Testis (tissue), 3 donors: ENCODE data around the gene MYO1E. TPM values are rescaled to one million over a fixed set of nuclear protein-coding genes. Genes with fewer than 3 reads are reported as not detected.

Source experiments
- DNase-seq: peaks from one replicate; pipeline ENCODE4 v3.0.0-alpha.2; 2019
- H3K27ac ChIP-seq, 2 donors: fragments of 200-600 bp; sonication (generic); one replicate each; pipeline ENCODE4 v1.5.1; 2019
- H3K27me3 ChIP-seq: fragments of 200-600 bp; sonication (generic); one replicate; pipeline ENCODE4 v1.5.1; 2019
- H3K36me3 ChIP-seq: fragments of 200-600 bp; sonication (generic); one replicate; pipeline ENCODE4 v1.5.1; 2017; ENCODE audit warnings: low read depth; ENCODE audit errors: missing control alignments
- H3K4me1 ChIP-seq: fragments of 200-600 bp; sonication (generic); one replicate; pipeline ENCODE4 v1.5.1; 2019
- H3K4me3 ChIP-seq, 2 donors: fragments of 200-600 bp; sonication (generic); one replicate each; pipeline ENCODE4 v1.5.1; 2017 to 2019
- H3K9me3 ChIP-seq: fragments of 200-600 bp; sonication (generic); one replicate; pipeline ENCODE4 v1.5.1; 2017
- CTCF ChIP-seq, 3 experiments: fragments of 450-650 bp in 2 of 3; fragments of 200-600 bp in 1 of 3; sonication (generic) in 1 of 3; IDR thresholded peaks; one replicate each; pipeline ENCODE4 v1.5.1; 2016 to 2019; ENCODE audit warnings: antibody characterized with exemption in 3 of 3, mild to moderate bottlenecking in 2 of 3, moderate library complexity in 1 of 3
- POLR2A ChIP-seq: fragments of 450-650 bp; IDR thresholded peaks from one replicate; pipeline ENCODE4 v1.6.1; 2017; ENCODE audit warnings: antibody characterized with exemption, mild to moderate bottlenecking, moderate library complexity
- WGBS, 2 donors: methylation state at CpG; one replicate each; pipeline ENCODE4 v1.1.5; 2018; 5-methylcytosine and 5-hydroxymethylcytosine counted together
- intact Hi-C: fragments of 100-400 bp; cut with DNase I; formaldehyde crosslinking; loops from one replicate; pipeline ENCODE4 v1.15.1; 2023; ENCODE audit warnings: low total_unique reads
- polyA plus RNA-seq: library from polyadenylated mRNA; stranded (reverse); fragments of 350-450 nt; fragmentation: Illumina TruSeq; extraction: RNeasy Lipid Tissue Mini Kit (QIAGEN cat#74804); gene quantifications from one replicate; pipeline ENCODE4 v1.2.3, GENCODE V29; 2014; ENCODE audit warnings: low read depth, low replicate concordance; ENCODE audit not compliant: insufficient read depth
- total RNA-seq, 2 donors: library from RNA; depleted of rRNA; stranded (reverse); fragments of >200 nt; gene quantifications; one replicate each; pipeline ENCODE4 v1.2.3, GENCODE V29; 2016

MYO1E gene
- total and polyA plus RNA-seq, 3 donors from 2014 or later, result 14.3 to 23.4 (median 22.5) TPM

GRCh38 chr15:59191855-59192237 lies 180.8 kb downstream of the MYO1E start:
- Histone ChIP-seq H3K4me3 (no peak overlapping the region), H3K27me3 (no peaks in the 10 kb centered on the region), H3K27ac (no peak overlapping the region), H3K9me3 (no peaks in the 10 kb centered on the region), H3K36me3 (no peaks in the 10 kb centered on the region), H3K4me1 (no peaks in the 10 kb centered on the region)
- intact Hi-C loops, result no loop called here
- no peak for TF ChIP-seq POLR2A
- no peak for TF ChIP-seq CTCF (IDR thresholded peaks at IDR 0.05)
- WGBS, 2 donors, result 92% methylated on average over 6 of the region's 6 CpGs
- no peak for DNase-seq

- WGBS, 2 donors, result 87 to 90% methylated on average over 7 of the region's 7 CpGs
- H3K27me3 ChIP-seq, result no peaks in the 10 kb centered on the region
Observed at GRCh38 chr15:59190291-59190690, 182.4 kb downstream of the MYO1E start.

GRCh38 chr15:59189241-59189640 lies 183.4 kb downstream of the MYO1E start:
- intact Hi-C loops, result no loop called here
- no peak overlapping the region for H3K27ac ChIP-seq
- WGBS, 2 donors, result 92 to 96% methylated on average over 5 of the region's 5 CpGs

More at GRCh38 chr15:59190291-59190690, 182.4 kb downstream of the MYO1E start:
- H3K27ac ChIP-seq, result no peak overlapping the region
- no peaks in the 10 kb centered on the region for H3K36me3 ChIP-seq
- no peak overlapping the region for H3K4me3 ChIP-seq
- H3K9me3 ChIP-seq, result no peaks in the 10 kb centered on the region
- DNase-seq, result no peak
- intact Hi-C loops, result no loop called here
- no peaks in the 10 kb centered on the region for H3K4me1 ChIP-seq
- TF ChIP-seq POLR2A, result no peak
- no peak for TF ChIP-seq CTCF (IDR thresholded peaks at IDR 0.05)

GRCh38 chr15:59186501-59186900 lies 186.2 kb downstream of the MYO1E start:
- intact Hi-C loops, result no loop called here
- no peaks in the 10 kb centered on the region for H3K4me1 ChIP-seq
- 93 to 95% methylated on average over 4 of the region's 4 CpGs for WGBS, 2 donors
- H3K4me3 ChIP-seq, result no peak overlapping the region
- H3K27me3 ChIP-seq, result no peaks in the 10 kb centered on the region
- TF ChIP-seq CTCF (IDR thresholded peaks at IDR 0.05) (no peak), POLR2A (no peak)
- H3K9me3 ChIP-seq, result no peaks in the 10 kb centered on the region
- DNase-seq, result no peak
- H3K36me3 ChIP-seq, result no peaks in the 10 kb centered on the region
- no peak overlapping the region for H3K27ac ChIP-seq

More at GRCh38 chr15:59189241-59189640, 183.4 kb downstream of the MYO1E start:
- no peak for DNase-seq
- H3K36me3 ChIP-seq, result no peaks in the 10 kb centered on the region
- no peak overlapping the region for H3K4me3 ChIP-seq
- no peaks in the 10 kb centered on the region for H3K27me3 ChIP-seq
- H3K9me3 ChIP-seq, result no peaks in the 10 kb centered on the region
- no peaks in the 10 kb centered on the region for H3K4me1 ChIP-seq
- TF ChIP-seq CTCF (IDR thresholded peaks at IDR 0.05) (no peak), POLR2A (no peak)

- WGBS, 2 donors, result 95 to 96% methylated on average over 2 of the region's 2 CpGs
- H3K4me3 ChIP-seq, result no peak overlapping the region
- intact Hi-C loops, result no loop called here
- H3K9me3 ChIP-seq, result no peaks in the 10 kb centered on the region
- DNase-seq, result no peak
- TF ChIP-seq CTCF (IDR thresholded peaks at IDR 0.05) (no peak), POLR2A (no peak)
- H3K4me1 ChIP-seq, result no peaks in the 10 kb centered on the region
- no peaks in the 10 kb centered on the region for H3K27me3 ChIP-seq
- no peak overlapping the region for H3K27ac ChIP-seq
- no peaks in the 10 kb centered on the region for H3K36me3 ChIP-seq
Observed at GRCh38 chr15:59185725-59186124, 186.9 kb downstream of the MYO1E start.
